ENCODE results near the gene OTOP3.

Gene OTOP3

GRCh38 chr17:74954115-74954514, 18.4 kb downstream of the OTOP3 start:
- no peak for TF ChIP-seq CTCF (IDR thresholded peaks at IDR 0.05; ENCODE audit: low read depth, low read length)
- no peak overlapping the region for H3K9ac ChIP-seq (ENCODE audit: low read length)
- H4K20me1 ChIP-seq (ENCODE audit: insufficient read depth, low read length): no peaks in the 10 kb centered on the region
- H3K4me2 ChIP-seq (ENCODE audit: low read length): no peak overlapping the region
- no peaks in the 10 kb centered on the region for H3K27me3 ChIP-seq (ENCODE audit: low read depth, low read length)
- peaks cover 6% of the 10 kb centered on the region; the same call in 1 of the 2 replicates for H3K4me1 ChIP-seq (ENCODE audit: low read length)
- no peaks in the 10 kb centered on the region for H3K79me2 ChIP-seq (ENCODE audit: low read length)
- H3K36me3 ChIP-seq (replicated peaks; ENCODE audit: low read depth, low read length): no peaks in the 10 kb centered on the region
- H3K4me3 ChIP-seq (ENCODE audit: low read length): no peak overlapping the region
- H2AFZ ChIP-seq (ENCODE audit: low read depth, low read length): no peak overlapping the region
- no peaks in the 10 kb centered on the region for H3K9me3 ChIP-seq (ENCODE audit: insufficient read depth, low read length)
- no peak overlapping the region for H3K27ac ChIP-seq (ENCODE audit: low read length)

- Histone ChIP-seq H4K20me1 (ENCODE audit: insufficient read depth, low read length) (no peaks in the 10 kb centered on the region), H3K9me3 (ENCODE audit: insufficient read depth, low read length) (no peaks in the 10 kb centered on the region), H3K36me3 (replicated peaks; ENCODE audit: low read depth, low read length) (no peaks in the 10 kb centered on the region), H3K27ac (ENCODE audit: low read length) (no peak overlapping the region), H3K9ac (ENCODE audit: low read length) (no peak overlapping the region), H3K27me3 (ENCODE audit: low read depth, low read length) (no peaks in the 10 kb centered on the region), H2AFZ (ENCODE audit: low read depth, low read length) (no peak overlapping the region), H3K4me3 (ENCODE audit: low read length) (no peak overlapping the region), H3K79me2 (ENCODE audit: low read length) (no peaks in the 10 kb centered on the region), H3K4me2 (ENCODE audit: low read length) (no peak overlapping the region), H3K4me1 (ENCODE audit: low read length) (peaks cover 6% of the 10 kb centered on the region; the same call in 1 of the 2 replicates)
- TF ChIP-seq EZH2phosphoT487 (IDR thresholded peaks at IDR 0.05; ENCODE audit: low read depth): no peak
- TF ChIP-seq CTCF (IDR thresholded peaks at IDR 0.05; ENCODE audit: low read depth, low read length): no peak
Observed at GRCh38 chr17:74954665-74955421, 19.1 kb downstream of the OTOP3 start.

- Histone ChIP-seq H3K4me1 (ENCODE audit: low read length) (peaks cover 14% of the 10 kb centered on the region), H3K4me3 (ENCODE audit: low read length) (no peak overlapping the region), H3K36me3 (replicated peaks; ENCODE audit: low read depth, low read length) (no peaks in the 10 kb centered on the region), H3K9me3 (ENCODE audit: insufficient read depth, low read length) (no peaks in the 10 kb centered on the region), H3K27me3 (ENCODE audit: low read depth, low read length) (no peaks in the 10 kb centered on the region), H3K4me2 (ENCODE audit: low read length) (no peak overlapping the region), H2AFZ (ENCODE audit: low read depth, low read length) (no peak overlapping the region), H3K79me2 (ENCODE audit: low read length) (no peaks in the 10 kb centered on the region), H4K20me1 (ENCODE audit: insufficient read depth, low read length) (no peaks in the 10 kb centered on the region), H3K9ac (ENCODE audit: low read length) (no peak overlapping the region), H3K27ac (ENCODE audit: low read length) (no peak overlapping the region)
- TF ChIP-seq CTCF (IDR thresholded peaks at IDR 0.05; ENCODE audit: low read depth, low read length): no peak
- TF ChIP-seq EZH2phosphoT487 (IDR thresholded peaks at IDR 0.05; ENCODE audit: low read depth): no peak
Observed at GRCh38 chr17:74956093-74956492, 20.4 kb downstream of the OTOP3 start.

GRCh38 chr17:74957935-74958740, 22.4 kb downstream of the OTOP3 start:
- Histone ChIP-seq H3K4me3 (ENCODE audit: low read length) (no peak overlapping the region), H3K27me3 (ENCODE audit: low read depth, low read length) (no peaks in the 10 kb centered on the region), H2AFZ (ENCODE audit: low read depth, low read length) (peak overlapping the region; percentile 70; the same call in 1 of the 2 replicates), H3K9me3 (ENCODE audit: insufficient read depth, low read length) (no peaks in the 10 kb centered on the region), H3K4me2 (ENCODE audit: low read length) (peak overlapping the region; percentile 45), H3K4me1 (ENCODE audit: low read length) (peaks cover 14% of the 10 kb centered on the region), H4K20me1 (ENCODE audit: insufficient read depth, low read length) (no peaks in the 10 kb centered on the region), H3K27ac (ENCODE audit: low read length) (no peak overlapping the region), H3K36me3 (replicated peaks; ENCODE audit: low read depth, low read length) (no peaks in the 10 kb centered on the region), H3K9ac (ENCODE audit: low read length) (no peak overlapping the region), H3K79me2 (ENCODE audit: low read length) (no peaks in the 10 kb centered on the region)
- TF ChIP-seq EZH2phosphoT487 (IDR thresholded peaks at IDR 0.05; ENCODE audit: low read depth): no peak
- TF ChIP-seq CTCF (IDR thresholded peaks at IDR 0.05; ENCODE audit: low read depth, low read length): peak; percentile 84

Data from OCI-LY3 (cell line).